Measurements from ENCODE around the gene HIVEP3. TPM values are rescaled to one million over a fixed set of nuclear protein-coding genes. Genes with fewer than 3 reads are reported as not detected.

Gene HIVEP3
- total RNA-seq, 4 donors from 2014 or later, result 6.1 to 10.1 (median 7.8) TPM

DNA sequence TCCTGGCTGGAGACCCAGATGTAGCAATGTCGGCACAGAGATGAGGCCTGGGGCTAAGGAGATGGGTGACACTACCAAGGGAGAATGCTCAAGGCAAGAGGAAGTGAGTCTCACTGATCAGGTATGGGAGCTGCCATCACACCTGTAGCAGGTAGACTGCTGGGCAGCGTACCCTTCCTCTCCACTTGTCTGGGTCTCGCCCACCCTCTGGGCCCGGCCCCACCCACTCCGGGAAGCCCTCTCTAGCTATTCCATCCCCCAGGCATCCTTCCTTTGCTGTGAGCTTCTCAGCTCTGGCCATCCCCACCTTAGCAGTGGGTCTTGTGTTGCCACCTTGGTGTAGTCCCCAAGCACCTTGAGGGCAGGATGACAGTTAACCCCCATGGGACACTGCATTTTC, 346.5 kb downstream of the HIVEP3 start:
- DNase-seq (ENCODE audit: low spot score), result no peak
- ATAC-seq (ENCODE audit: low FRiP score), result no peak
- TF ChIP-seq, protein P1, sequence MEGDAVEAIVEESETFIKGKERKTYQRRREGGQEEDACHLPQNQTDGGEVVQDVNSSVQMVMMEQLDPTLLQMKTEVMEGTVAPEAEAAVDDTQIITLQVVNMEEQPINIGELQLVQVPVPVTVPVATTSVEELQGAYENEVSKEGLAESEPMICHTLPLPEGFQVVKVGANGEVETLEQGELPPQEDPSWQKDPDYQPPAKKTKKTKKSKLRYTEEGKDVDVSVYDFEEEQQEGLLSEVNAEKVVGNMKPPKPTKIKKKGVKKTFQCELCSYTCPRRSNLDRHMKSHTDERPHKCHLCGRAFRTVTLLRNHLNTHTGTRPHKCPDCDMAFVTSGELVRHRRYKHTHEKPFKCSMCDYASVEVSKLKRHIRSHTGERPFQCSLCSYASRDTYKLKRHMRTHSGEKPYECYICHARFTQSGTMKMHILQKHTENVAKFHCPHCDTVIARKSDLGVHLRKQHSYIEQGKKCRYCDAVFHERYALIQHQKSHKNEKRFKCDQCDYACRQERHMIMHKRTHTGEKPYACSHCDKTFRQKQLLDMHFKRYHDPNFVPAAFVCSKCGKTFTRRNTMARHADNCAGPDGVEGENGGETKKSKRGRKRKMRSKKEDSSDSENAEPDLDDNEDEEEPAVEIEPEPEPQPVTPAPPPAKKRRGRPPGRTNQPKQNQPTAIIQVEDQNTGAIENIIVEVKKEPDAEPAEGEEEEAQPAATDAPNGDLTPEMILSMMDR (IDR thresholded peaks at IDR 0.05), result no peak

DNA sequence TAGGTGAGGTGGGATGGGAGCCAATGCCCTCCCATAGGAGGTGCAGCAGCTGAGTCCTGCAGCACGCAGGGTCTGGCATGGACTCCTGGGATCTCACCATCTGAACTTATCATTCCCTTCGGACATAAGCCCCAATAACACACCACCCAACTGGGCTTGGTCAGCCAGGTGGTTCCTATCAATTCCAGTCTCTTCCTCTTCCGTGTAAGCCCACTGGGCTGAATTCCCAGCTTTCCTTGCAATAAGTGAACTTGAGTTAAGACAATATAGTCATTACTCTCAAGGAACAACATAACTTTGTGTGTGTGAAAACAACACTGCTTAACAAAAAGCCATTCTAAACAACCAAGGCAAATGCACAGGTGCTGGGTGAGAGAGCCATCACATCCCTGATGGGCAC, 347.7 kb downstream of the HIVEP3 start:
- TF ChIP-seq, protein P1 (IDR thresholded peaks at IDR 0.05), result no peak
- ATAC-seq (ENCODE audit: low FRiP score) (no peak), DNase-seq (ENCODE audit: low spot score) (no peak)

DNA sequence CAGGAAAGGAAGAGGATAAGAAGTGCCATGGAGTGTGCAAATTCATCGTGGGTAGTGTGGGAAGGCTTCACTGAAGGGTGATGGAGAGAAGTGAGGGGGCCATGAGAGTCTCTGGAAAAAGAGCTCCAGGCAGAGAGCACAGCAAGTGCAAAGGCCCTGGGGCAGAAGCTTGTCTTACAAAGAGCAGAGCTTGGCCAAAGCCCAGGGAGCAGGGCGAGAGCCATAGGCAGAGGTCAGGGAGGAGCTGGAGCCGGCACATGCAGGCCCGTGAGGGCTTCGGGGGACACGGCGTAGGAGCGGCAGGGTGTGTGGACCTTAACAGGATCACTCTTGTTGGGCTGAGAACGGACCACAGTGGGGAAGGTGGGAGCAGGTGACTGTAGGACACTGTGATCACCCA, 350.5 kb downstream of the HIVEP3 start:
- TF ChIP-seq, protein P1 (IDR thresholded peaks at IDR 0.05), result no peak
- no peak for ATAC-seq (ENCODE audit: low FRiP score)
- DNase-seq (ENCODE audit: low spot score), result no peak

DNA sequence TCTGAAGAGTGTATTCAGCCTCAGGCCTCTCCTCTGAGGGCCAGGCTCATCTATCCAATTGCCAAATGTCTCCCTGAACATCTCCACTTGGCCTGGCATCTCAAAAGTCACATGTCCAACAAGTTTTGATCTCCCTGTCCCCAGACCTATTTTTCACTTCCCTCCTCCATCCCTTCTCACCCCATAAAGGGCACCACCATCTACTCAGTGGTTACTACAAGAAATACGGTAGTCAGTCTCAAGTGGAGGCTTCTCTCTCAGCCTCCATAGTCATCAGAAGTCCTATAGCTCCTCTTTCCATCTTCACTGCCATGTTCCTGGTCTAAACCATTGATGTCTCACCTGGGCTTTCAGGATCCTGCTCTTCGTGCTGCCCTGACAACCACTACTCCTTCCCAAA, 351.8 kb downstream of the HIVEP3 start:
- ATAC-seq (ENCODE audit: low FRiP score) (no peak), DNase-seq (ENCODE audit: low spot score) (no peak)
- TF ChIP-seq, protein P1 (IDR thresholded peaks at IDR 0.05), result no peak

DNA sequence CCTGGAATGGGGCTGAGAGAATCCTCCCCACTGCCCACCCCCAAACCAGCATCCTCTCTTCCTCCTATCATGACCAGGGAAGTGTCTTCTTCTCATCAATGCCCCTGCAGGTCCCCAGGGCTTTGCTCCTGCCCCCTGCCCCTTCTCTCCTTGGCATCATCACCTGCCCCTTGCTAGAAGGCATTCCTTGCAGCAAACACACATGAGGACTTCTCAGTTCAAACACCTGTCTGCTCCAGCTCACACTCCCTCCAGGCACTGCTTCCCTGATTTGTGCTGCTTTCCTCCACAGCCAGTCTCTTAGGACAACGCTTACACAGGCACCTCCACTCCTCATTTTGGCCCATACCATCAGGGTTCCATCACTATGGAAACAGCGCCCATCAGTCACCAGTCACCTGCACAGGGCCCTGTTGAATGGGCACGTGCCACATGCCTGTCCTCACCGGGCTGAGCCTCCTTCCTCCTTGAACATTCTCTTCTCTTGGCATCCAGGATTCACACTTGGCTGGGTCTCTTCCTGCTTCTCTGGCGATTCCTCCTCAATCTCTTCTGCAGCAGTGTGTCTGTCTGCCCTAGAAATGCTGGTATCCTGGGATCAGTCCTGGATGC, 352.3 kb downstream of the HIVEP3 start:
- no peak for ATAC-seq (ENCODE audit: low FRiP score)
- TF ChIP-seq, protein P1 (IDR thresholded peaks at IDR 0.05), result no peak
- no peak for DNase-seq (ENCODE audit: low spot score)

DNA sequence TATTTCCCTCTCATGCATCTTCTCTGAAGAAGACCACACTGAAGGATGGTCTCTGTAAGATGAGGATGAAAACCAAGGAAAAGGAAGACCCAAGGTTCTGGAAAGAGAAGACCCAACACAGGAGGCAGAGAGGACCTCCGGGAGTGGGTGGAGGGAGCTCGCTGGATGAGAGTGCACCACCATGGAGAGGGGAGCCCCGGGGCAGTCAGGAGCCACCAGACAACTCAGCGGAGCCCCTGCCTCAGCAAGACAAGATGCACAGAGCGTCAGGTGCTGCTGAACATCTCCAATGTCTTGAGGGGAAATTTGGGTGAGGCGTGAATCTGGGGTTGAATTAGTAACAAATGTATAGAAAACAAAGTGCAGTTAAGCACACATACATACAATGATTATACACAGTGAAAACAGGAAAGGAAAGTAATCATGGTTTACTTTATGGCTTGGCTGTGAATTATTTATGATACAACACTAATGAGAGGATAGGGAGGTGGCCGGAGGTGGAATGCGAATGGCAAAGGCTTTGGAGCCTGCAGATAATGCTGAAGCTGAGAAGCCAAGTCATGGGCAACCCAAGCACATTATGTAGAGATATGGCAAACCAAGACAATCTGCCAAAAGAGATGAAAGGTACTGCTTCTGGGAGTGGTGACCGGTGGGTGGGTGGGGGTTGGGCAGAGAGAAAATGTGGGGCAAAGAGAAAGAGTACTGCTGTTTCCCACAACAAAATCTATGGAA, 353.8 kb downstream of the HIVEP3 start:
- TF ChIP-seq, protein P1 (IDR thresholded peaks at IDR 0.05), result no peak
- DNase-seq (ENCODE audit: low spot score), result no peak
- ATAC-seq (ENCODE audit: low FRiP score), result no peak

DNA sequence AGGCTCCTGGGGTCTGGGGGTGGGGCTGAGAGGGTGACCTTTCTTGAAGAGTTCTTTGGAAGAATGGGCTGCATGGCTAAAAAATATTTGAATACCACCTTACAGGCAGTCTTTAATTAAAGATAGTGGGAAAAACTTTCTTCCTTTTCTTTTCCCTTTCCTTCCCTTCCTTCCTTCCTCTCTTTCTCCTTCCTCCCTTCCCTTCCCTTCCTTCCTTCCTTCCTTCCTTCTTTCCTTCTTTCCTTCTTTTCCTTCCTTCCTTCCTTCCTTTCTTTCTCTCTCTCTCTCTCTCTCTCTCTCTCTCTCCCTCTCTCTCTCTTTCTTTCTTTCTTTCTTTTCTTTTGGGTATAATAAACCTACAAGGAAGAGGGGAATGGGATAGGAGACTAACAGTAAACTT, 356.4 kb downstream of the HIVEP3 start:
- DNase-seq (ENCODE audit: low spot score), result no peak
- ATAC-seq (ENCODE audit: low FRiP score), result no peak
- TF ChIP-seq, protein P1 (IDR thresholded peaks at IDR 0.05), result no peak

All from omental fat pad (tissue), 4 donors.